Cerebellar cortex (tissue), 1 donor: Measurements from ENCODE around the gene COMT.

Experiments used
- DNase-seq: peaks from one replicate; pipeline ENCODE4 v3.0.0-alpha.2; 2015; ENCODE audit warnings: low spot score

The COMT gene

GRCh38 chr22:19957445-19957844 is 15.9 kb downstream of the COMT start:
- DNase-seq = no peak

GRCh38 chr22:19958083-19959042 is 16.8 kb downstream of the COMT start:
- no peak for DNase-seq

- peak; percentile 76 for DNase-seq
Observed at GRCh38 chr22:19959043-19959586, 17.5 kb downstream of the COMT start.

GRCh38 chr22:19959587-19960490 is 18.3 kb downstream of the COMT start:
- no peak for DNase-seq

GRCh38 chr22:19960491-19961200 is 19.1 kb downstream of the COMT start:
- no peak for DNase-seq

GRCh38 chr22:19961201-19961580 is 19.6 kb downstream of the COMT start:
- DNase-seq = no peak

- no peak for DNase-seq
Observed at GRCh38 chr22:19961868-19962245, 20.3 kb downstream of the COMT start.

GRCh38 chr22:19962246-19962908 is 20.8 kb downstream of the COMT start:
- DNase-seq = peak; percentile 67

- DNase-seq = no peak
Observed at GRCh38 chr22:19962909-19963806, 21.6 kb downstream of the COMT start.

GRCh38 chr22:19963863-19964642 is 22.5 kb downstream of the COMT start:
- no peak for DNase-seq

GRCh38 chr22:19964701-19965386 is 23.3 kb downstream of the COMT start:
- no peak for DNase-seq

- DNase-seq = no peak
Observed at GRCh38 chr22:19965771-19966709, 24.5 kb downstream of the COMT start.

- no peak for DNase-seq
Observed at GRCh38 chr22:19966908-19967750, 25.6 kb downstream of the COMT start.

- no peak for DNase-seq
Observed at GRCh38 chr22:19967850-19968449, 26.4 kb downstream of the COMT start.

- no peak for DNase-seq
Observed at GRCh38 chr22:19968450-19968891, 26.9 kb downstream of the COMT start.
